GM19099 (cell line): ENCODE data around the gene UCKL1.

Source experiments
- POLR2A ChIP-seq: IDR thresholded peaks from 3 replicates; pipeline ENCODE4 v1.6.1; 2011; ENCODE audit warnings: low read depth; ENCODE audit not compliant: insufficient read length; ENCODE audit errors: extremely low read depth

The UCKL1 gene

GRCh38 chr20:63930971-63931553 lies 25.2 kb downstream of the UCKL1 start:
- TF ChIP-seq POLR2A = no peak

GRCh38 chr20:63929071-63929470 lies 27.1 kb downstream of the UCKL1 start:
- TF ChIP-seq POLR2A = no peak

- TF ChIP-seq POLR2A = no peak
These were observed 29.9 kb downstream of the UCKL1 start for GRCh38 chr20:63926298-63926697.

GRCh38 chr20:63924241-63924640 lies 32.0 kb downstream of the UCKL1 start:
- no peak for TF ChIP-seq POLR2A

GRCh38 chr20:63923651-63924050 lies 32.6 kb downstream of the UCKL1 start:
- TF ChIP-seq POLR2A = no peak

- no peak for TF ChIP-seq POLR2A
These were observed 36.0 kb downstream of the UCKL1 start for GRCh38 chr20:63920226-63920625.

- no peak for TF ChIP-seq POLR2A
These were observed 37.1 kb downstream of the UCKL1 start for GRCh38 chr20:63919130-63919529.

- TF ChIP-seq POLR2A = no peak
These were observed 38.4 kb downstream of the UCKL1 start for GRCh38 chr20:63917811-63918210.

- TF ChIP-seq POLR2A = no peak
These were observed 40.7 kb downstream of the UCKL1 start for GRCh38 chr20:63915471-63915870.

- TF ChIP-seq POLR2A = no peak
These were observed 42.4 kb downstream of the UCKL1 start for GRCh38 chr20:63913768-63914167.

GRCh38 chr20:63911176-63911575 lies 45.0 kb downstream of the UCKL1 start:
- TF ChIP-seq POLR2A = no peak

- TF ChIP-seq POLR2A = no peak
These were observed 48.1 kb downstream of the UCKL1 start for GRCh38 chr20:63908008-63908682.

GRCh38 chr20:63903796-63904561 lies 52.2 kb downstream of the UCKL1 start:
- TF ChIP-seq POLR2A = no peak

GRCh38 chr20:63900413-63900812 lies 55.8 kb downstream of the UCKL1 start:
- TF ChIP-seq POLR2A = no peak

GRCh38 chr20:63898882-63899558 lies 57.2 kb downstream of the UCKL1 start:
- no peak for TF ChIP-seq POLR2A
